NAMALWA (cell line): ENCODE results near the gene ELOA2.
"Not testable (repeated sequence)": the region's sequence is repeated elsewhere in the genome, so short reads cannot be mapped to it uniquely, and the experiment has no call there.

Experiments used
- DNase-seq: peaks from one replicate; pipeline ENCODE4 v3.0.0-alpha.2; 2015; ENCODE audit warnings: low spot score

ELOA2 gene

GRCh38 chr18:47020757-47021156 is 14.7 kb downstream of the ELOA2 start:
- not testable (repeated sequence) for DNase-seq

- DNase-seq, result not testable (repeated sequence)
Observed at GRCh38 chr18:47019870-47020269, 15.6 kb downstream of the ELOA2 start.
